ENCODE measurements around the gene CALR.

CALR gene

DNA sequence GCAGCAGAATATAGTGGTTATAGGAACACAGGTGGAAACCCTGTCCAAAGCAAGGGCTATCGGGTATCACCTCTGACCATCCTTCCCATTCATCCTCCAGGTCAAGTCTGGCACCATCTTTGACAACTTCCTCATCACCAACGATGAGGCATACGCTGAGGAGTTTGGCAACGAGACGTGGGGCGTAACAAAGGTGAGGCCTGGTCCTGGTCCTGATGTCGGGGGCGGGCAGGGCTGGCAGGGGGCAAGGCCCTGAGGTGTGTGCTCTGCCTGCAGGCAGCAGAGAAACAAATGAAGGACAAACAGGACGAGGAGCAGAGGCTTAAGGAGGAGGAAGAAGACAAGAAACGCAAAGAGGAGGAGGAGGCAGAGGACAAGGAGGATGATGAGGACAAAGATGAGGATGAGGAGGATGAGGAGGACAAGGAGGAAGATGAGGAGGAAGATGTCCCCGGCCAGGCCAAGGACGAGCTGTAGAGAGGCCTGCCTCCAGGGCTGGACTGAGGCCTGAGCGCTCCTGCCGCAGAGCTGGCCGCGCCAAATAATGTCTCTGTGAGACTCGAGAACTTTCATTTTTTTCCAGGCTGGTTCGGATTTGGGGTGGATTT is 5.1 kb downstream of the CALR start:
- no peak for DNase-seq (ENCODE audit: low read depth in 2 of 2)
- H3K4me3 ChIP-seq (replicated peaks in 1 of 2; ENCODE audit: low read depth in 2 of 2, low read length in 2 of 2) = no peak overlapping the region
- TF ChIP-seq, protein P1, sequence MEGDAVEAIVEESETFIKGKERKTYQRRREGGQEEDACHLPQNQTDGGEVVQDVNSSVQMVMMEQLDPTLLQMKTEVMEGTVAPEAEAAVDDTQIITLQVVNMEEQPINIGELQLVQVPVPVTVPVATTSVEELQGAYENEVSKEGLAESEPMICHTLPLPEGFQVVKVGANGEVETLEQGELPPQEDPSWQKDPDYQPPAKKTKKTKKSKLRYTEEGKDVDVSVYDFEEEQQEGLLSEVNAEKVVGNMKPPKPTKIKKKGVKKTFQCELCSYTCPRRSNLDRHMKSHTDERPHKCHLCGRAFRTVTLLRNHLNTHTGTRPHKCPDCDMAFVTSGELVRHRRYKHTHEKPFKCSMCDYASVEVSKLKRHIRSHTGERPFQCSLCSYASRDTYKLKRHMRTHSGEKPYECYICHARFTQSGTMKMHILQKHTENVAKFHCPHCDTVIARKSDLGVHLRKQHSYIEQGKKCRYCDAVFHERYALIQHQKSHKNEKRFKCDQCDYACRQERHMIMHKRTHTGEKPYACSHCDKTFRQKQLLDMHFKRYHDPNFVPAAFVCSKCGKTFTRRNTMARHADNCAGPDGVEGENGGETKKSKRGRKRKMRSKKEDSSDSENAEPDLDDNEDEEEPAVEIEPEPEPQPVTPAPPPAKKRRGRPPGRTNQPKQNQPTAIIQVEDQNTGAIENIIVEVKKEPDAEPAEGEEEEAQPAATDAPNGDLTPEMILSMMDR (IDR thresholded peaks at IDR 0.05; ENCODE audit: low read depth, low read length) = no peak

DNA sequence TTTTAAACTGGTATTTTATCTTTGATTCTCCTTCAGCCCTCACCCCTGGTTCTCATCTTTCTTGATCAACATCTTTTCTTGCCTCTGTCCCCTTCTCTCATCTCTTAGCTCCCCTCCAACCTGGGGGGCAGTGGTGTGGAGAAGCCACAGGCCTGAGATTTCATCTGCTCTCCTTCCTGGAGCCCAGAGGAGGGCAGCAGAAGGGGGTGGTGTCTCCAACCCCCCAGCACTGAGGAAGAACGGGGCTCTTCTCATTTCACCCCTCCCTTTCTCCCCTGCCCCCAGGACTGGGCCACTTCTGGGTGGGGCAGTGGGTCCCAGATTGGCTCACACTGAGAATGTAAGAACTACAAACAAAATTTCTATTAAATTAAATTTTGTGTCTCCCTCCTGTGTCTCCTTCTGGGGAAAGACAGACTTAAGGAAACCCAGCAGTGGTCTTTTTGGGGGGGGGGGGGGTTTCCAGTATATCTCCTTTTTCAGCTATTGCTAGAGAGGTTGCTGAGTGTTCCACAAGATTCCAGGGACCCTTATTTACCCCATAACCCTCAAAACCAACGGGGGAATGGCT is 5.8 kb downstream of the CALR start:
- H3K4me3 ChIP-seq (replicated peaks in 1 of 2; ENCODE audit: low read depth in 2 of 2, low read length in 2 of 2) = no peak overlapping the region
- TF ChIP-seq, protein P1 (IDR thresholded peaks at IDR 0.05; ENCODE audit: low read depth, low read length) = no peak
- no peak for DNase-seq (ENCODE audit: low read depth in 2 of 2)

DNA sequence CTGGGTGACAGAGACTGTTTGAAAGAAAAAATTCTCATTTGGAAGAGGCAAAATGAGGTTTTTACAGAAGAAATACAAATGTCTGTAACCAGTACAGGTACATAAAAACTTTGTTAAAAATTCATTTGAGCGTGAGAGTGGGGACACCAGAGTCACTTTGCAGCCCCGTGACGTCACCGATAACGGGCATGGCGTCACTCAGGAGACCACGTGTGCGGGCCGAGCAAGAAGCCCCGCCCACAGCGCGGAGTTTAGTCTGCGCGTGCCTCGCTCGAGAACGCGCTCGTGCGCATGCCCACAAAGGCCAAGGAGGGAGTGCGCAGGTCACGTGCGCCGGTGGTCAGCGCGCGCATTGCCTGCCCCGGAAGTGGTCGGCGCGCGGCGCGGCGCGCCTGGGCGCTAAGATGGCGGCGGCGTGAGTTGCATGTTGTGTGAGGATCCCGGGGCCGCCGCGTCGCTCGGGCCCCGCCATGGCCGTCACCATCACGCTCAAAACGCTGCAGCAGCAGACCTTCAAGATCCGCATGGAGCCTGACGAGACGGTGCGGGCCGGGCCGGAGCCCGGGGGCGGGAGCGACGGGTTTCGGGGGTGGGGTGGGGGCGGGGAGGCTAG is 7.2 kb downstream of the CALR start, which contains the start of gene RAD23A:
TSS of gene RAD23A (plus strand) at position 384 of the 613 bp plus-strand sequence. CDS start at position 471, 87 bp downstream.
- peak; percentile 99 for DNase-seq (ENCODE audit: low read depth in 2 of 2)
- peak within 1 kb of the TSS; percentile 60 to 76 for H3K4me3 ChIP-seq (replicated peaks in 1 of 2; ENCODE audit: low read depth in 2 of 2, low read length in 2 of 2)
- TF ChIP-seq, protein P1 (IDR thresholded peaks at IDR 0.05; ENCODE audit: low read depth, low read length) = no peak

DNA sequence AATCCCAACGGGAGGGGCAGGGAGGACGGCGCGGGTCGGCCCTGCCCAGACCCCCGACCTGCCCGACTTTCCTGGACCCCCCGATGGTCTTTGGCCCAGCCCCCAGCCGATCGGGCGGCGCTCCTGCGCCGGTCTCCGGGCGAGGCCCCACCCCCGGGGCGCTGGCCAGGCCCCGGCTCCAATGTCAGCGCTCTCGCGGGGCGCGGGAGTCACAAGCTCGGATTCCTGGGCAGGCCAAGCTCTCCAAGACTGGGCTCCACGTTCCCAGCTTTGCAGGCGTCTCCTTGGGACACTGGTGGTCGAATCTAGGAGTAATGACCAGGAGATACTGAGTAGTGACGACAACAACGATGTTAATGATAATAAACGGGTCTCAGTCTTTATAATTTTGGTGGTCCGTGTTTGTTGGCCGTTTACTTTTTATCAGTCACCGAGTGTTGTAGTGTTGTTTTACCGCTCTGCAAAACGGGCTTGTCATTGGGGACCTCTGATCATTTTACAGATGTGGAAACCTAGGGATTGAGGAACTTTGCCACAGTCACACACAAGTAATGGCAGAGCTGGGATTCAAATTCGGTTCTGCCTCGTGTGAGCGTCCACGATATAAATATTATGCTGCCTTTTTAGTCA is 7.8 kb downstream of the CALR start:
- TF ChIP-seq, protein P1 (IDR thresholded peaks at IDR 0.05; ENCODE audit: low read depth, low read length) = no peak
- peak; percentile 83 to 87 for DNase-seq (ENCODE audit: low read depth in 2 of 2)
- H3K4me3 ChIP-seq (replicated peaks in 1 of 2; ENCODE audit: low read depth in 2 of 2, low read length in 2 of 2) = peak overlapping the region; percentile 60 to 76

DNA sequence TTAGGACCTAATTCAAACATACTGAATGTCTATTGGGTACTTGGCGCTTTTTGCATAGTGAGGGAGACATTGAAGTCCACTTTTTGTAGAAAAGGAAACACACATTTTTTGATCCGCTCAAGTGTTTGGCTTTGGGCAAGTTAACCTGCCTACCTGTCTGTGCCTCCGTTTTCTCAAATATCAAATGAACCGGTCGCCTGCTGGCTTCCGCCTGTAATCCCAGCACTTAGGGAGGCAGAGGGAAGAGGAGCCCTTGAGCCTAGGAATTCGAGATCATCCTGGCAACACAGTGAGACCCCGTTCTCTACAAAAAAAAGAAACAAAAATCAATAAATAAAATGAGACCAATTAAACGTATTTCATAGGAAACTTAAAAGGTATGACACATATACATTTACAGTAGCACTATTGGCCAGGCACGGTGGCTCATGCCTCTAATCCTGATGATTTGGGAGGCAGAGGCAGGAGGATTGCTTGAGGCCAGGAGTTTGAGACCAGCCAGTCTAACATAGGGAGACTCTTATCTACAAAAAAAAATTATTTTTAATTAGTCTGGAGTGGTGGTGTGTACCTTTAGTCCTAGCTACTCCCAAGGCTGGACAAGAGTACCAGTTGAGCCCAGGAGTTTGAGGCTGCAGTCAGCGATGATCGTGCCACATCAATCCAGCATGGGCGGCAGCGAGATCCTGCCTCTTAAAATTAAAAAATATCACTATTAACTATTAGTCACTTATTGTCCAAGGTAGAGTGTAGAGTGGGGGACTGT is 8.5 kb downstream of the CALR start:
- peak overlapping the region; percentile 60 to 76 for H3K4me3 ChIP-seq (replicated peaks in 1 of 2; ENCODE audit: low read depth in 2 of 2, low read length in 2 of 2)
- no peak for DNase-seq (ENCODE audit: low read depth in 2 of 2)
- TF ChIP-seq, protein P1 (IDR thresholded peaks at IDR 0.05; ENCODE audit: low read depth, low read length) = no peak

Data from cardiac fibroblast (primary cell).